Neural progenitor cell (in vitro differentiated cells): ENCODE data around the gene RPS6KA2. TPM values are rescaled to one million over a fixed set of nuclear protein-coding genes. Genes with fewer than 3 reads are reported as not detected.
A peak's percentile ranks its signal among the peaks of the same experiment; 100 is the strongest.

ENCODE experiments used
- DNase-seq: peaks from one replicate; pipeline ENCODE4 v3.0.0-alpha.2; 2016; ENCODE audit warnings: low spot score
- H2AFZ ChIP-seq: fragments of 200-600 bp; sonication (generic); replicated peaks from 2 replicates; pipeline ENCODE4 v1.6.1; 2016; ENCODE audit warnings: antibody characterized with exemption
- H3F3A ChIP-seq: fragments of 200-600 bp; sonication (generic); 2 replicates; pipeline ENCODE4 v1.6.1; 2016; ENCODE audit warnings: antibody characterized with exemption, low read depth
- H3K27ac ChIP-seq: fragments of 200-600 bp; sonication (generic); 2 replicates; pipeline ENCODE4 v1.5.1; 2016; ENCODE audit warnings: mild to moderate bottlenecking
- H3K27me3 ChIP-seq: fragments of 200-600 bp; sonication (generic); 2 replicates; pipeline ENCODE4 v1.6.1; 2016; ENCODE audit warnings: mild to moderate bottlenecking, moderate library complexity
- H3K36me3 ChIP-seq: fragments of 200-600 bp; sonication (generic); 2 replicates; pipeline ENCODE4 v1.5.1; 2016
- H3K4me1 ChIP-seq: fragments of 200-600 bp; sonication (generic); 2 replicates; pipeline ENCODE4 v1.6.1; 2016; ENCODE audit warnings: mixed run types
- H3K4me2 ChIP-seq: fragments of 200-600 bp; sonication (generic); 2 replicates; pipeline ENCODE4 v1.6.1; 2016
- H3K4me3 ChIP-seq: fragments of 200-600 bp; sonication (generic); 2 replicates; pipeline ENCODE4 v1.5.1; 2016
- H3K79me2 ChIP-seq: fragments of 200-600 bp; sonication (generic); 2 replicates; pipeline ENCODE4 v1.6.1; 2016; ENCODE audit warnings: low read depth
- H3K9ac ChIP-seq: fragments of 200-600 bp; sonication (generic); 2 replicates; pipeline ENCODE4 v1.6.1; 2016
- H3K9me3 ChIP-seq: fragments of 200-600 bp; sonication (generic); 2 replicates; pipeline ENCODE4 v1.5.1; 2016; ENCODE audit warnings: low read depth
- H4K20me1 ChIP-seq: fragments of 200-600 bp; sonication (generic); 2 replicates; pipeline ENCODE4 v1.6.1; 2016; ENCODE audit warnings: low read depth
- H3K27ac Mint-ChIP-seq: 3 replicates; pipeline ENCODE4 v1.8.0; 2021; ENCODE audit warnings: mixed read lengths
- H3K27me3 Mint-ChIP-seq: 2 replicates; pipeline ENCODE4 v1.8.0; 2022; ENCODE audit warnings: low read depth, mild to moderate bottlenecking, inconsistent platforms, moderate library complexity, mixed read lengths; ENCODE audit not compliant: insufficient read depth
- H3K36me3 Mint-ChIP-seq: 3 replicates; pipeline ENCODE4 v1.8.0; 2021; ENCODE audit warnings: mixed read lengths
- H3K4me1 Mint-ChIP-seq: 3 replicates; pipeline ENCODE4 v1.8.0; 2021; ENCODE audit warnings: mixed read lengths
- H3K4me3 Mint-ChIP-seq: 3 replicates; pipeline ENCODE4 v1.8.0; 2021; ENCODE audit warnings: mild to moderate bottlenecking, moderate library complexity, mixed read lengths
- H3K9me3 Mint-ChIP-seq: 3 replicates; pipeline ENCODE4 v1.8.0; 2020; ENCODE audit warnings: mixed read lengths
- EZH2 ChIP-seq: fragments of 200-600 bp; sonication (generic); IDR thresholded peaks from 2 replicates; pipeline ENCODE4 v1.6.1; 2017; ENCODE audit warnings: antibody characterized with exemption, mild to moderate bottlenecking, moderate library complexity
- EZH2phosphoT487 ChIP-seq: fragments of 200-600 bp; sonication (generic); IDR thresholded peaks from 2 replicates; pipeline ENCODE4 v1.6.1; 2017; ENCODE audit warnings: antibody characterized with exemption
- total RNA-seq: library from RNA; depleted of rRNA; stranded (reverse); fragments of >200 nt; gene quantifications from 2 replicates; pipeline ENCODE4 v1.2.3, GENCODE V29; 2015; ENCODE audit warnings: low replicate concordance
- TF ChIP-seq, protein P1 (sequence below): fragments of 200-600 bp; sonication (generic); IDR thresholded peaks from 2 replicates; pipeline ENCODE4 v1.5.1; 2017; ENCODE audit warnings: antibody characterized with exemption, mild to moderate bottlenecking

RPS6KA2 gene
- total RNA-seq, 1 donor from 2014 or later = 8.2 TPM

DNA sequence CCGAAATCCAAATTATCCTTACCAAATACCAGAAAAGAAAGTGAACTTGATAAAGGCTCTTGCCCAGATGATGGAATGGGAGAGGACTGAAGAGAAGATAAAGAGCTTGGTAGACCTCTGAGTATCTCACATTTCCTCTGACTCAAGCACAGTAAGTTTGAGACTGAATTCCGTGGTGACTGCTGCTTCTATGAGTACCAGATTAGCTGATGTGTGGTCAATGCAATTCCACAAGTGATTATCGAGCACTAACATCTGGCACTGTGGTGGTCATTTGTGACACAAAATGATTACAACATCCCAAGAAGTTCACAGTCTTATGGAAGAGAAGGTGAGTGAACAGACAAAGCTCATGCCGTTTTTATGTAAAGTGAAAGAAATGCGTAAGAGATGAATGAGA lies 2.6 kb upstream of the RPS6KA2 start:
- H3K79me2 ChIP-seq = peaks cover 10% of the 10 kb centered on the region
- H2AFZ ChIP-seq = no peak overlapping the region
- no peak overlapping the region for H3K27ac ChIP-seq
- no peak overlapping the region for H3K9ac ChIP-seq
- no peaks in the 10 kb centered on the region for H3K9me3 ChIP-seq
- no peak for DNase-seq
- H4K20me1 ChIP-seq = peaks cover 11% of the 10 kb centered on the region
- peaks cover 17% of the 10 kb centered on the region for H3K4me1 ChIP-seq
- H3K36me3 ChIP-seq = no peaks in the 10 kb centered on the region
- Mint-ChIP-seq H3K4me3 (peak overlapping the region; percentile 48), H3K9me3 (no peaks in the 10 kb centered on the region), H3K4me1 (peaks cover 34% of the 10 kb centered on the region), H3K27ac (no peak overlapping the region), H3K36me3 (no peaks in the 10 kb centered on the region), H3K27me3 (peaks cover 10% of the 10 kb centered on the region)
- H3K27me3 ChIP-seq = peaks cover 54% of the 10 kb centered on the region
- TF ChIP-seq EZH2 (no peak), EZH2phosphoT487 (no peak)
- TF ChIP-seq, protein P1, sequence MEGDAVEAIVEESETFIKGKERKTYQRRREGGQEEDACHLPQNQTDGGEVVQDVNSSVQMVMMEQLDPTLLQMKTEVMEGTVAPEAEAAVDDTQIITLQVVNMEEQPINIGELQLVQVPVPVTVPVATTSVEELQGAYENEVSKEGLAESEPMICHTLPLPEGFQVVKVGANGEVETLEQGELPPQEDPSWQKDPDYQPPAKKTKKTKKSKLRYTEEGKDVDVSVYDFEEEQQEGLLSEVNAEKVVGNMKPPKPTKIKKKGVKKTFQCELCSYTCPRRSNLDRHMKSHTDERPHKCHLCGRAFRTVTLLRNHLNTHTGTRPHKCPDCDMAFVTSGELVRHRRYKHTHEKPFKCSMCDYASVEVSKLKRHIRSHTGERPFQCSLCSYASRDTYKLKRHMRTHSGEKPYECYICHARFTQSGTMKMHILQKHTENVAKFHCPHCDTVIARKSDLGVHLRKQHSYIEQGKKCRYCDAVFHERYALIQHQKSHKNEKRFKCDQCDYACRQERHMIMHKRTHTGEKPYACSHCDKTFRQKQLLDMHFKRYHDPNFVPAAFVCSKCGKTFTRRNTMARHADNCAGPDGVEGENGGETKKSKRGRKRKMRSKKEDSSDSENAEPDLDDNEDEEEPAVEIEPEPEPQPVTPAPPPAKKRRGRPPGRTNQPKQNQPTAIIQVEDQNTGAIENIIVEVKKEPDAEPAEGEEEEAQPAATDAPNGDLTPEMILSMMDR = no peak
- H3K4me3 ChIP-seq = no peak overlapping the region
- H3F3A ChIP-seq = peaks cover 17% of the 10 kb centered on the region
- H3K4me2 ChIP-seq = no peak overlapping the region

DNA sequence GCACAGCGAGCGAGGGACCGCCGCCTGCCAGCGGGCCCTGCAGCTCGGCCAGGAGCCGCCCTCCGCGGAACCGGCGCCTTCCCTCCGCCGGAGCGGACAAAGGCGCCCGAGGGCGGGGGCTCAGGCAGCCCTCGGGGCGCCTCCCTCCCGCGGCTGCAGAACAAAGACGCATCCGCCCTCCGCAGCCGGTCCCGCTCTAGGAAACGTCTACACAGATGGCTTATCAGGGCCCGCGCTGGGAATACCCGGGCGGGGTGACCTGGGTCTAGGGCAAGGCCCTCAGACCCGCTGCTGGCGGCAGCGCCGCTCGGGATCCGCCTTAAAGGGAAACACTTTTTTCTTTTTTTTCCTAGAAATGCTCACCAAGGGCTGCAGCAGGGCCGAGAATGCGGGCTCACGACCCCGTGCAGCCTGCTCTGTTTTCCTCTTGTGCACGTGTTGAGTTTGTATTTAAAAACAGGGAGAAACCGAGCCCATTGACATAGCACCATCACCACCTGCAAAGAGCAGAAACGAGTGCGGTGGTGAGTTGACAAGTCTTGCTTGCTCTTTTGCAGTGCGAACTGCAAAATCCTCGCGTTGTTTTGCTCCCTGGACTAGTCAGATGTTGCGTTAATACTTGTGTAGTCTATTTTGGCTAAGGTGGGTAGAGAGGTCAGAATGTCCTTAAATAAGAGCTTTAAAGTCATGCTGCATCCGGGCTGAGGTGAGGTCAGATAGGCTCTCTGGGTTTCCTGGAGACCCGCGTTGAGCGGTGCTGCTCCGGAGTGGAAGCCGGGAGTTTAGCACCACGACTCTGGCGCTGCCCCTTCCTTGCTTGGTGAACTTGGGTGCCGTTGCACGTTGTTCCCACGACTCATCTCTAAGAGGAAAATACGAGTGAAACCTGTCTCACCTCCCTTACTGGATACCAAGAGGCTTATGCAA lies 1.1 kb upstream of the RPS6KA2 start:
- H3K36me3 Mint-ChIP-seq = no peaks in the 10 kb centered on the region
- Histone ChIP-seq H3K4me3 (peak overlapping the region; percentile 67), H4K20me1 (peaks cover 11% of the 10 kb centered on the region), H3K9ac (no peak overlapping the region), H3F3A (peaks cover 17% of the 10 kb centered on the region), H3K36me3 (no peaks in the 10 kb centered on the region), H2AFZ (peak overlapping the region; percentile 90), H3K4me1 (peaks cover 17% of the 10 kb centered on the region), H3K27me3 (peaks cover 54% of the 10 kb centered on the region), H3K27ac (peak overlapping the region; percentile 77), H3K4me2 (peak overlapping the region; percentile 98), H3K9me3 (no peaks in the 10 kb centered on the region), H3K79me2 (peaks cover 10% of the 10 kb centered on the region)
- TF ChIP-seq, protein P1 = no peak
- peak; percentile 57 for TF ChIP-seq EZH2
- H3K27ac Mint-ChIP-seq = peak overlapping the region; percentile 29
- H3K4me3 Mint-ChIP-seq = peak overlapping the region; percentile 89
- H3K9me3 Mint-ChIP-seq = no peaks in the 10 kb centered on the region
- H3K4me1 Mint-ChIP-seq = peaks cover 34% of the 10 kb centered on the region
- DNase-seq = peak; percentile 89
- H3K27me3 Mint-ChIP-seq = peaks cover 10% of the 10 kb centered on the region

DNA sequence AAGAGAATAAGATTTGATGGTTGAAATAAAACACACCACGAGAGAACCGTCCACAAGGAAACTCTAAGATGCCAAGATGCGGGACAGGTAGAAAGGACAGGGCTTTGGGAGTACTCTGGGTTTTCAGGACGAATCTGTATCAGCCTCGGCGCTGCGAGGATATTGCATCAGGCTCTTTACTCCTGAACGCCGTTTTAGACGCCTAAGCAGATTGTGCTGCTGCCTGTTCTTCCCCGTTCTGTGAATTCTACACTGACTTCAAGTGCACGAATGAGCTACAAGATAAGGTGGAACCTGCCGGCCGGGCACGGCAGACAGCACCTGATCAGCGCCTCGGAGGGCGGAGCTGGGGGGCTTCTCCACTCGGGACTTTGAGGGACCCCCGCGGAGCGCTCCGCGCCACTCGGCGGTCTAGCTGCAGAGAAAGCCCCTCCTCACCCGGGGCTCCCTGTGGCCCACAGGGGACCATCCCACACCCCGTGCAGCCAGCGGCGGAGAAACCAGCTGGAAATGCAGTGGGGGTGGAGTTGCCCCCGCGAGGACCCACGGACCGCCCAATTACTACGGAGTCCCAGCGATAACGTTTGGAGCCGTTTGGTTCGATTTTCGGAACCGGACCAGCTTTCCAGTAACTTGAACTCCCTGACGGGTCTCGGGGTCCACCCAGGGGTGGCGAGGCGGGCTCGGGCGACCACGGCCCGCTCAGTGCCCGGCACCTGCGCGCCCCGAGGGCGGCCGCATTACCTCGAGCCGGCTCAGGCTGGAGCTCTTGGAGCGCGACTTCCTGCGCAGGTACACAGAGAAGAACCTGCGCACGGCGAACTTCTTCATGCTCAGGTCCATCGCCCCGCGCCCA lies 646 bp downstream of the RPS6KA2 start:
- Mint-ChIP-seq H3K9me3 (no peaks in the 10 kb centered on the region), H3K4me3 (peak overlapping the region; percentile 91), H3K4me1 (peaks cover 34% of the 10 kb centered on the region), H3K27ac (no peak overlapping the region), H3K36me3 (no peaks in the 10 kb centered on the region), H3K27me3 (peaks cover 5% of the 10 kb centered on the region)
- Histone ChIP-seq H3F3A (peaks cover 17% of the 10 kb centered on the region), H4K20me1 (peaks cover 11% of the 10 kb centered on the region), H3K4me1 (peaks cover 17% of the 10 kb centered on the region), H3K9me3 (no peaks in the 10 kb centered on the region), H3K36me3 (no peaks in the 10 kb centered on the region), H2AFZ (peak overlapping the region; percentile 78), H3K4me2 (peak overlapping the region; percentile 94), H3K27me3 (peaks cover 50% of the 10 kb centered on the region), H3K4me3 (peak overlapping the region; percentile 87), H3K27ac (no peak overlapping the region), H3K9ac (no peak overlapping the region), H3K79me2 (peaks cover 24% of the 10 kb centered on the region)
- TF ChIP-seq EZH2 = peak; percentile 52
- TF ChIP-seq, protein P1 = no peak
- DNase-seq = peak; percentile 50
